ENCODE data around the gene MORN1.
A peak's percentile ranks its signal among the peaks of the same experiment; 100 is the strongest.

Gene MORN1

GRCh38 chr1:2419416-2419815, 28.1 kb upstream of the MORN1 start:
- no peak for DNase-seq (ENCODE audit: low spot score)

- no peak for DNase-seq (ENCODE audit: low spot score)
Measured at GRCh38 chr1:2418791-2419320, 27.5 kb upstream of the MORN1 start.

- DNase-seq (ENCODE audit: low spot score) = no peak
Measured at GRCh38 chr1:2417833-2418225, 26.5 kb upstream of the MORN1 start.

- DNase-seq (ENCODE audit: low spot score) = no peak
Measured at GRCh38 chr1:2417083-2417832, 25.9 kb upstream of the MORN1 start.

GRCh38 chr1:2416403-2416802, 25.0 kb upstream of the MORN1 start:
- no peak for DNase-seq (ENCODE audit: low spot score)

- no peak for DNase-seq (ENCODE audit: low spot score)
Measured at GRCh38 chr1:2415801-2416208, 24.5 kb upstream of the MORN1 start.

- no peak for DNase-seq (ENCODE audit: low spot score)
Measured at GRCh38 chr1:2415337-2415736, 24.0 kb upstream of the MORN1 start.

GRCh38 chr1:2414297-2414958, 23.1 kb upstream of the MORN1 start:
- DNase-seq (ENCODE audit: low spot score) = peak; percentile 85

GRCh38 chr1:2413495-2414296, 22.3 kb upstream of the MORN1 start:
- DNase-seq (ENCODE audit: low spot score) = no peak

- DNase-seq (ENCODE audit: low spot score) = peak; percentile 58
Measured at GRCh38 chr1:2412773-2413494, 21.6 kb upstream of the MORN1 start.

GRCh38 chr1:2412395-2412772, 21.0 kb upstream of the MORN1 start, which contains the start of gene PEX10:
Gene PEX10, minus strand, starts transcription at chr1:2412564. Its CDS starts 62 bp downstream, at chr1:2412502.
- DNase-seq (ENCODE audit: low spot score) = peak; percentile 99

GRCh38 chr1:2411801-2412394, 20.5 kb upstream of the MORN1 start:
- DNase-seq (ENCODE audit: low spot score) = no peak

- no peak for DNase-seq (ENCODE audit: low spot score)
Measured at GRCh38 chr1:2409745-2410144, 18.4 kb upstream of the MORN1 start.

GRCh38 chr1:2408859-2409276, 17.5 kb upstream of the MORN1 start:
- DNase-seq (ENCODE audit: low spot score) = no peak

GRCh38 chr1:2408456-2408855, 17.1 kb upstream of the MORN1 start:
- DNase-seq (ENCODE audit: low spot score) = no peak

- no peak for DNase-seq (ENCODE audit: low spot score)
Measured at GRCh38 chr1:2407991-2408275, 16.6 kb upstream of the MORN1 start.

GRCh38 chr1:2407166-2407990, 16.0 kb upstream of the MORN1 start:
- DNase-seq (ENCODE audit: low spot score) = no peak

GRCh38 chr1:2406451-2407041, 15.2 kb upstream of the MORN1 start:
- DNase-seq (ENCODE audit: low spot score) = no peak

- no peak for DNase-seq (ENCODE audit: low spot score)
Measured at GRCh38 chr1:2405588-2406295, 14.4 kb upstream of the MORN1 start.

All from D341Med (cell line).